HepG2 (cell line): ENCODE measurements around the gene DAPK1. TPM values are rescaled to one million over a fixed set of nuclear protein-coding genes. Genes with fewer than 3 reads are reported as not detected.

ENCODE experiments used
- ATAC-seq: fragments of 200-7000 bp; cut with Tn5 transposase; 3 replicates; pipeline ENCODE4 v1.9.1; 2020; ENCODE audit warnings: mild to moderate bottlenecking, moderate library complexity
- BruUV-seq: library from RNA; stranded (reverse); fragments of 400-500 nt; replicated peaks from 2 replicates; lab custom pipeline; 2021; lab: Mats Ljungman, UMichigan
- CTCF ChIA-PET: fragments of 300-600 bp; formaldehyde crosslinking; extraction: SDS; loops from one replicate; lab custom pipeline; 2021; ENCODE audit warnings: low total read pairs, inconsistent platforms, low intra/inter-chr PET ratio; lab: Yijun Ruan, JAX
- POLR2A ChIA-PET: fragments of 350-600 bp; sonication (Branson Sonifier 250); formaldehyde crosslinking; loops from one replicate; lab custom pipeline; 2020; ENCODE audit warnings: antibody characterized with exemption, inconsistent platforms; lab: Yijun Ruan, JAX
- DNase-seq: peaks from one replicate; pipeline ENCODE4 v3.0.0-alpha.2; 2015; ENCODE audit warnings: low spot score
- FAIRE-seq: peaks from 3 replicates; lab custom pipeline; 2011; peaks lifted over from hg19 to GRCh38; lab: Jason Lieb, UNC
- H2AFZ ChIP-seq: one replicate; pipeline ENCODE4 v1.6.1; 2011; ENCODE audit warnings: low read length, inconsistent platforms
- H3K27ac ChIP-seq: fragments of 300-600 bp; 3 replicates; pipeline ENCODE4 v1.8.0; 2011; ENCODE audit warnings: mixed run types, mild to moderate bottlenecking, mixed read lengths, low read length, inconsistent platforms; ENCODE audit not compliant: insufficient read depth; ENCODE audit errors: extremely low read length
- H3K27me3 ChIP-seq, 2 experiments: fragments of 200-600 bp in 1 of 2; 2 replicates in 1 of 2; 3 replicates in 1 of 2; pipeline versions ENCODE4 v1.6.0 to v1.8.0; 2011; ENCODE audit warnings: low read length in 2 of 2, mild to moderate bottlenecking in 2 of 2, moderate library complexity in 2 of 2, inconsistent platforms in 1 of 2; ENCODE audit not compliant: insufficient read depth in 2 of 2, control insufficient read depth in 1 of 2
- H3K36me3 ChIP-seq, 2 experiments: fragments of 200-600 bp in 1 of 2; replicated peaks in 1 of 2; 2 replicates in 1 of 2; 3 replicates in 1 of 2; pipeline versions ENCODE4 v1.5.1 to v1.8.0; 2011; ENCODE audit warnings: low read length in 2 of 2, inconsistent platforms in 1 of 2; ENCODE audit not compliant: insufficient read depth in 2 of 2, control insufficient read depth in 1 of 2
- H3K4me1 ChIP-seq: 2 replicates; pipeline ENCODE4 v1.5.1; 2012; ENCODE audit warnings: low read length, inconsistent platforms; ENCODE audit not compliant: insufficient read depth
- H3K4me2 ChIP-seq: 2 replicates; pipeline ENCODE4 v1.6.0; 2011; ENCODE audit warnings: low read depth, low read length, inconsistent platforms
- H3K4me3 ChIP-seq, 3 experiments: fragments of 200-600 bp in 1 of 3; sonication (generic), shearing (Covaris generic) in 1 of 3; replicated peaks in 1 of 3; 2 replicates each; pipeline ENCODE4 v1.5.1; 2011 to 2016; ENCODE audit warnings: low read length in 3 of 3, inconsistent platforms in 2 of 3, low read depth in 2 of 3, mild to moderate bottlenecking in 2 of 3, control low read depth in 1 of 3, mixed read lengths in 1 of 3; ENCODE audit not compliant: insufficient read depth in 1 of 3
- H3K79me2 ChIP-seq: one replicate; pipeline ENCODE4 v1.6.1; 2011; ENCODE audit warnings: low read length, inconsistent platforms; ENCODE audit not compliant: insufficient read depth
- H3K9ac ChIP-seq: 2 replicates; pipeline ENCODE4 v1.6.0; 2011; ENCODE audit warnings: mild to moderate bottlenecking, low read depth, low read length, inconsistent platforms; ENCODE audit not compliant: insufficient read depth
- H3K9me3 ChIP-seq: 2 replicates; pipeline ENCODE4 v1.5.1; 2012; ENCODE audit warnings: mild to moderate bottlenecking, low read length
- H4K20me1 ChIP-seq: 2 replicates; pipeline ENCODE4 v1.6.0; 2011; ENCODE audit warnings: inconsistent platforms, mild to moderate bottlenecking, low read length, moderate library complexity; ENCODE audit not compliant: insufficient read depth
- DMAP1 ChIP-seq: IDR thresholded peaks from 2 replicates; pipeline ENCODE4 v1.6.1; 2016
- HMGA1 ChIP-seq: sonication (generic); formaldehyde crosslinking; conservative IDR thresholded peaks from 2 replicates; pipeline ENCODE4 v1.4.0; 2020; ENCODE audit warnings: missing genetic modification reagents
- KAT2B ChIP-seq: fragments of 150-350 bp; IDR thresholded peaks from 2 replicates; pipeline ENCODE4 v1.6.1; 2014; ENCODE audit warnings: low read depth, low read length, borderline replicate concordance
- MBD4 ChIP-seq: IDR thresholded peaks from 2 replicates; pipeline ENCODE4 v1.6.1; 2012; ENCODE audit warnings: low read length, inconsistent platforms, borderline replicate concordance
- ONECUT2 ChIP-seq: sonication (generic); formaldehyde crosslinking; IDR thresholded peaks from 2 replicates; pipeline ENCODE4 v1.4.0; 2020; ENCODE audit warnings: missing genetic modification reagents
- PRPF4 ChIP-seq: fragments of 200-400 bp; formaldehyde crosslinking; IDR thresholded peaks from 2 replicates; pipeline ENCODE4 v1.6.1; 2016; ENCODE audit warnings: low read length, low read depth; ENCODE audit not compliant: poor library complexity, severe bottlenecking
- RBFOX2 ChIP-seq: fragments of 200-400 bp; formaldehyde crosslinking; IDR thresholded peaks from 2 replicates; pipeline ENCODE4 v1.6.1; 2017; ENCODE audit warnings: low read depth, mild to moderate bottlenecking, low read length
- SAFB2 ChIP-seq: sonication (generic); formaldehyde crosslinking; IDR thresholded peaks from 2 replicates; pipeline ENCODE4 v1.5.1; 2020; ENCODE audit warnings: missing genetic modification reagents, low read depth, mild to moderate bottlenecking, borderline replicate concordance
- THAP11 ChIP-seq: IDR thresholded peaks from 2 replicates; pipeline ENCODE4 v1.6.1; 2016; ENCODE audit warnings: missing biosample characterization, missing genetic modification reagents
- ZFY ChIP-seq: sonication (generic); formaldehyde crosslinking; IDR thresholded peaks from 2 replicates; pipeline ENCODE4 v1.4.0; 2020; ENCODE audit warnings: missing genetic modification reagents
- ZNF3 ChIP-seq: IDR thresholded peaks from 2 replicates; pipeline ENCODE4 v1.7.0; 2017; ENCODE audit warnings: inconsistent platforms
- ZNF333 ChIP-seq: sonication (generic); formaldehyde crosslinking; IDR thresholded peaks from 2 replicates; pipeline ENCODE4 v1.4.0; 2020; ENCODE audit warnings: mild to moderate bottlenecking, missing genetic modification reagents, borderline replicate concordance
- ZNF383 ChIP-seq: sonication (generic); formaldehyde crosslinking; IDR thresholded peaks from 2 replicates; pipeline ENCODE4 v1.4.0; 2020; ENCODE audit warnings: missing genetic modification reagents, mild to moderate bottlenecking, borderline replicate concordance
- ZNF431 ChIP-seq: sonication (generic); formaldehyde crosslinking; IDR thresholded peaks from 2 replicates; pipeline ENCODE4 v1.9.0; 2022; ENCODE audit warnings: missing genetic modification reagents, low read depth, mild to moderate bottlenecking, borderline replicate concordance
- WGBS: methylation state at CpG from one replicate; pipeline ENCODE4 v1.1.6; 2017; ENCODE audit warnings: low lambda C conversion rate; 5-methylcytosine and 5-hydroxymethylcytosine counted together
- in situ Hi-C: cut with HindIII; loops from 2 replicates; pipeline ENCODE4 v1.10.0; 2017; ENCODE audit warnings: low pct_unique_long_range_greater_than_20kb; ENCODE audit not compliant: extremely low pct_ligation_motif_present
- intact Hi-C: fragments of 100-400 bp; cut with micrococcal nuclease; formaldehyde crosslinking; loops from one replicate; pipeline ENCODE4 v1.10.0; 2022; ENCODE audit not compliant: unreplicated experiment
- polyA plus RNA-seq, 8 experiments: library from polyadenylated mRNA; depleted of rRNA in 3 of 8; stranded (reverse) in 7 of 8; unstranded in 1 of 8; fragments of >200 nt; fragmentation: Illumina TruSeq in 4 of 8; extraction: Trizol in 4 of 8; gene quantifications; 2 replicates each; pipeline versions ENCODE4 v1.2.1 to v1.2.3, GENCODE V29; 2011 to 2016; ENCODE audit warnings: low read depth in 4 of 8, missing spikeins in 1 of 8, mixed read lengths in 1 of 8; ENCODE audit not compliant: insufficient read depth in 1 of 8
- total RNA-seq, 5 experiments: library from RNA; depleted of rRNA; stranded (reverse); fragments of >200 nt; fragmentation: Illumina TruSeq; extraction: Trizol; gene quantifications; 2 replicates each; pipeline ENCODE4 v1.2.3, GENCODE V29; 2016; ENCODE audit warnings: low read depth in 1 of 5
- TF ChIP-seq, protein P1 (sequence below): sonication (generic); formaldehyde crosslinking; IDR thresholded peaks from 2 replicates; pipeline ENCODE4 v1.4.0; 2020; ENCODE audit warnings: missing genetic modification reagents
- TF ChIP-seq, protein P2 (sequence below): sonication (generic); formaldehyde crosslinking; IDR thresholded peaks from 2 replicates; pipeline ENCODE4 v1.4.0; 2020; ENCODE audit warnings: missing genetic modification reagents

The DAPK1 gene
- total and polyA plus RNA-seq, 2 of the 13 experiments (the other 11 are each of a cell fraction or from before 2014, with no cell fraction given) = 35.7 to 35.9 TPM

DNA sequence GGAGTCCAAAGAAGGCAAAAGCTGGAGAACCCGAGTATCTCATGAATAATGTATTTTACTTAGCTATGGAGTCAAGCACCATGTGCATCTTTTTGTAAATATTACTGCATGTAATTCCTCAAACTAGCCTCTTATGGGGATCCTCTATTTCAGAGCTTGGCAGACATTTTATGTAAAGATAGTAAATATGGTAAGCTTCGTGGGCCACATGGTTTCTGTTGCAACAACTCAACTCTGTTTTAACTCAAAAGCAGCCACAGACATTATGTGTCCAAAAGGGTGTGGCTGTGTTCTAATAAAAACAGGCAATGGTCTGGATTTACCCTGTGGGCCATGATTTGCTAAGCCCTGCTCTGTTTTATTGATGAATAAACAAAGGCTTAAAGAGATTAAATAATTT is 17.3 kb downstream of the DAPK1 start:
- H3K27ac ChIP-seq = no peak overlapping the region
- DNase-seq = no peak
- ChIA-PET CTCF (no interaction called here), POLR2A (interaction anchor here (1.8 to 2.2 kb wide), 2 partner anchors 9 to 54 kb away, joined by 5 to 6 read pairs; no protein-coding TSS in a partner anchor)
- H4K20me1 ChIP-seq = no peaks in the 10 kb centered on the region
- no peaks in the 10 kb centered on the region for H3K9me3 ChIP-seq
- H2AFZ ChIP-seq = no peak overlapping the region
- H3K36me3 ChIP-seq = peaks cover 3 to 6% of the 10 kb centered on the region in 2 experiments; a peak in 4 of 5 replicates
- no TSS peak for BruUV-seq
- WGBS = 92% methylated on average over 2 of the region's 2 CpGs
- peaks cover 18% of the 10 kb centered on the region for H3K79me2 ChIP-seq
- H3K4me3 ChIP-seq = no peak overlapping the region
- TF ChIP-seq ZNF431 (no peak), THAP11 (no peak), DMAP1 (CRISPR knock-in tag) (no peak), RBFOX2 (no peak), ZNF3 (CRISPR knock-in tag) (no peak), ZNF383 (CRISPR knock-in tag) (no peak), HMGA1 (CRISPR knock-in tag) (no peak), ZFY (CRISPR knock-in tag) (no peak), KAT2B (no peak), MBD4 (no peak), SAFB2 (CRISPR knock-in tag) (no peak), ZNF333 (CRISPR knock-in tag) (no peak), ONECUT2 (CRISPR knock-in tag) (no peak), PRPF4 (no peak)
- TF ChIP-seq, protein P1, sequence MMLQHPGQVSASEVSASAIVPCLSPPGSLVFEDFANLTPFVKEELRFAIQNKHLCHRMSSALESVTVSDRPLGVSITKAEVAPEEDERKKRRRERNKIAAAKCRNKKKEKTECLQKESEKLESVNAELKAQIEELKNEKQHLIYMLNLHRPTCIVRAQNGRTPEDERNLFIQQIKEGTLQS (CRISPR knock-in tag) = no peak
- TF ChIP-seq, protein P2, sequence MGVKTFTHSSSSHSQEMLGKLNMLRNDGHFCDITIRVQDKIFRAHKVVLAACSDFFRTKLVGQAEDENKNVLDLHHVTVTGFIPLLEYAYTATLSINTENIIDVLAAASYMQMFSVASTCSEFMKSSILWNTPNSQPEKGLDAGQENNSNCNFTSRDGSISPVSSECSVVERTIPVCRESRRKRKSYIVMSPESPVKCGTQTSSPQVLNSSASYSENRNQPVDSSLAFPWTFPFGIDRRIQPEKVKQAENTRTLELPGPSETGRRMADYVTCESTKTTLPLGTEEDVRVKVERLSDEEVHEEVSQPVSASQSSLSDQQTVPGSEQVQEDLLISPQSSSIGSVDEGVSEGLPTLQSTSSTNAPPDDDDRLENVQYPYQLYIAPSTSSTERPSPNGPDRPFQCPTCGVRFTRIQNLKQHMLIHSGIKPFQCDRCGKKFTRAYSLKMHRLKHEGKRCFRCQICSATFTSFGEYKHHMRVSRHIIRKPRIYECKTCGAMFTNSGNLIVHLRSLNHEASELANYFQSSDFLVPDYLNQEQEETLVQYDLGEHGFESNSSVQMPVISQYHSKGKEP (CRISPR knock-in tag) = no peak
- ATAC-seq = no peak
- intact Hi-C loops (no loop called here), in situ Hi-C loops (no loop called here)
- peaks cover 46% of the 10 kb centered on the region for H3K4me1 ChIP-seq
- no peak overlapping the region for H3K4me2 ChIP-seq
- no peak for FAIRE-seq
- H3K9ac ChIP-seq = no peak overlapping the region
- no peaks in the 10 kb centered on the region for H3K27me3 ChIP-seq
